NCI-H460 (cell line): ENCODE measurements around the gene ATP4B. TPM values are rescaled to one million over a fixed set of nuclear protein-coding genes. Genes with fewer than 3 reads are reported as not detected.
"Not testable (repeated sequence)": the region's sequence is repeated elsewhere in the genome, so short reads cannot be mapped to it uniquely, and the experiment has no call there.

Source experiments
- DNase-seq: peaks from one replicate; pipeline ENCODE4 v3.0.0-alpha.2; 2016; ENCODE audit warnings: low read depth; ENCODE audit errors: extremely low read depth
- total RNA-seq: library from RNA; depleted of rRNA; stranded (reverse); fragments of >200 nt; shearing (Covaris generic); gene quantifications from 2 replicates; pipeline ENCODE4 v1.2.3, GENCODE V29; 2014

Gene ATP4B
- total RNA-seq, 1 experiment from 2014 or later: not detected

DNA sequence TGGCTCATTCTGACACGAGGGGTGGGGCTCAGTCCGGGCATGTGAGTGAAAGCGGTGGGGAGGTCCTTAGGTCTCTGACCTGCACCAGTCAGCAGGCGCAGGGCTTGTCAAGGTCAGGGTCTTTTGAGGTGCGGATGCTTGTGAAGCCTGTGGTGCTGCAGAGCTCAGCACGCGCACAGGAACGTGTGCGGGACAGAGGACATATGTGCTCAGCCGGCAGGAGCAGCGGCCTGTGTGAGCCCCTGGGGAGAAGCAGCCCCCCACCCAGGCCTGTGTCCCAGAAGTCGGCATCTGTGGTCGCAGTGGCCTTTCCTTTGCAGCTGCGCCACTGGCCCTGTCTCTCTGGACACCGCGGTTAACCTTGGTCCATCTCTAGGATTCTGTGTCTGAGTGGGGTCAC is 30.9 kb downstream of the ATP4B start:
- no peak for DNase-seq

DNA sequence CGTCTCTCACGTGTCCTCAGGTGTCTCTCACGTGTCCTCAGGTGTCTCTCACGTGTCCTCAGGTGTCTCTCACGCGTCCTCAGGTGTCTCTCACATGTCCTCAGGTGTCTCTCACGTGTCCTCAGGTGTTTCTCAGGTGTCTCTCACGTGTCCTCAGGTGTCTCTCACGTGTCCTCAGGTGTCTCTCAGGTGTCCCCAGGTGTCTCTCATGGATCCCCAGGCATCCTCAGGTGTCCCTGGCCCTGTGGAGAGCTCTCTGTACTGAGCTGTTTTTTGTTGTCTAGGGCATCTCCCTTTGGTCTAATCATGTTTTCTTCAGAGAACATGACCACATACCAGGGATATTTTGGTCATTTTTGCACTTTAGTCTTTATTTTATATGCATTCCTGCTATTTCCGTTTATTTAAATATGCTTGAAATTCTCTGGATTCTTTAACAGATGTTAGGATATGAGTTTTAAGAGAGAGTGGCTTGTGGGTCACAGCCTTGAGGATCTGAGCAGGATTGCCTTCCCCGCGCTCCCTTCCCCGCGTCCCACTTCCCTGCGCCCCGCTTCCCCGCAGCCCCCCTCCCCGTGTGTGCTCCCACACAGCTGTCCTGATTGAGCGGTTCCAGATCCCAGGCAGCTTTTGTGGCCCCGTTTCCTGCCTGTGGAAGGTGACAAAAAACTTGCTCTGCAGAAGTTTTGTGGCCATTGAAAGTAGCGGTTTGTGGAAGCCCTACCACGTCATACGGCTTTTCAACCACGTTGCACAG is 31.9 kb downstream of the ATP4B start:
- no peak for DNase-seq

DNA sequence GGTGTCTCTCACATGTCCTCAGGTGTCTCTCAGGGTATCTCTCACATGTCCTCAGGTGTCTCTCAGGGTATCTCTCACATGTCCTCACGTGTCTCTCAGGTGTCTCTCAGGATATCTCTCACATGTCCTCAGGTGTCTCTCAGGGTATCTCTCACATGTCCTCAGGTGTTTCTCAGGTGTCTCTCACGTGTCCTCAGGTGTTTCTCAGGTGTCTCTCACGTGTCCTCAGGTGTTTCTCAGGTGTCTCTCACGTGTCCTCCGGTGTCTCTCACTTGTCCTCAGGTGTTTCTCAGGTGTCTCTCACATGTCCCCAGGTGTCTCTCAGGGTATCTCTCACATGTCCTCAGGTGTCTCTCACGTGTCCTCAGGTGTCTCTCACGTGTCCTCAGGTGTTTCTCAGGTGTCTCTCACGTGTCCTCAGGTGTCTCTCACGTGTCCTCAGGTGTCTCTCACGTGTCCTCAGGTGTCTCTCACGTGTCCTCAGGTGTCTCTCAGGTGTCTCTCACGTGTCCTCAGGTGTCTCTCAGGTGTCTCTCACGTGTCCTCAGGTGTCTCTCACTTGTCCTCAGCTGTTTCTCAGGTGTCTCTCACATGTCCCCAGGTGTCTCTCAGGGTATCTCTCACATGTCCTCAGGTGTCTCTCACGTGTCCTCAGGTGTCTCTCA is 33.2 kb downstream of the ATP4B start:
- not testable (repeated sequence) for DNase-seq

DNA sequence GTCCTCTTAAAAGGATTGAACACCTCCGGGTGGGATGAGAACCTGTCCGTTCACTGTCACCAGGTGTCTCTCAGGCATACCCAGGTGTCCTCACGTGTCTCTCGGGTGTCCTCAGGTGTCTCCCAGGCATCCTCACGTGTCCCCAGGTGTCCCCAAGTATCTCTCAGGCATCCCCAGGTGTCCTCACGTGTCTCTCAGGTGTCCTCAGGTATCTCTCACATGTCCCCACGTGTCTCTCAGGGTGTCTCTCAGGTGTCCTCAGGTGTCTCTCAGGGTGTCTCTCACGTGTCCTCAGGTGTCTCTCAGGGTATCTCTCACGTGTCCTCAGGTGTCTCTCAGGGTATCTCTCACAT is 33.8 kb downstream of the ATP4B start:
- no peak for DNase-seq

DNA sequence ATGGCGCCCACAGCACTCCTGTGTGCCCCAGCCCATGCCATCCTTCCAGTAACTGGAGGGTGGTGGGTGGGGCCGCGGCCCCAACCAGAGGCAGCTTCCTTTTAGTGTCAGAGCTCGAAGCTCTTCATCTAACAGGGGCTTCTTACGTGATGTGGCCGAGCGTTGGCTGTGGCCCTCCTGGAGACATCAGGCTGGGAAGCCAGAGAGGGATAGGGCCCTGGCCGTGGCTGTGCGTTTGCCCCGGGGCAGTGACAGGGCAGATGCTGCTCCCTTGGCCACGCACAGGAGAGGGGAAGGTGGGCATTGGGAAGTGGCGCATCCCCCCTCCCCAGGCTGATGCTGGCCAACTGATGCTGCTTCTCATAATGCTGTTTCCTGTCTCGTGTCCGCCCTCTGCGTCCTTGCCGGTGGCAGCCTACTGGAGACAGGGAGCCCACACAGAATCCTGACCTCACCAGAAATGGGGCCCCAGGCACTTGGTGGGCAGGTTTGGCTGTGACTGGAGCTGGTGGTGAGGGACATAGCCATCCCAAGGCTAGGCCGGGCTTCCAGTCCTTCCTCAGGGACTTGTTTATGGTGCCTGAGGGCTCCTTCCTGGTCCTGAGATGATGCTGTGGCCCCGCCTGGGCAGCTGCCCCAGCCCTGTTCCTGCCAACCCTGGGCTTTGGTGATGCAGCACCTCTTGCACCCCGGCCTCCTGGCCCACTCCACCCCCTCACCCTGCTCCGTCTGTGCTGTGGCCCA is 34.3 kb downstream of the ATP4B start:
- DNase-seq: no peak

- no peak for DNase-seq
Measured at GRCh38 chr13:113622791-113623490, 35.1 kb downstream of the ATP4B start.

DNA sequence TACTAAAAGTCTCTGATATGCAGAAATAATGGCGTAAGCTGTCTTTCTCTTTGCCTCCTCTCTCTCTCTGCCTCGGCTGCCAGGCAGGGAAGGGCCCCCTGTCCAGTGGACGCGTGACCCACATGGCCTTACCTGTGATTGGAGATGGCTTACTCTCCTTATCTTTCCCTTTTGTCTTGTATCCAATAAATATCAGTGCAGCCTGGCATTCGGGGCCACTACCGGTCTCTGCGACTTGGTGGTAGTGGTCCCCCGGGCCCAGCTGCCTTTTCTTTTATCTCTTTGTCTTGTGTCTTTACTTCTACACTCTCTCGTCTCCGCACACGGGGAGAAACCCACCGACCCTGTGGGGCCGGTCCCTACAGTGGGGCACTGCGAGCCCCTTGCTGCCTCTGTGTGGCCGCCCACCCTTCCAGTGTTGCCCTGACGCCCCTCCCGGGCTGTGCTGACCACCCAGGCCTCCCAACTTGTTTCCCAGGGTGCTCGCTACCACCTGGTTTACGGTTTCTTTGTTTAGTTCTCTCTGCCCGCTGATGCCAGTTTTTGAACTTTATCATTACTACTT is 35.9 kb downstream of the ATP4B start:
- DNase-seq: not testable (repeated sequence)

- peak; percentile 7 for DNase-seq
Measured at GRCh38 chr13:113621498-113621897, 36.5 kb downstream of the ATP4B start.

GRCh38 chr13:113621046-113621445 is 37.0 kb downstream of the ATP4B start:
- no peak for DNase-seq

GRCh38 chr13:113620036-113620796 is 37.8 kb downstream of the ATP4B start:
- DNase-seq: no peak

- no peak for DNase-seq
Measured at GRCh38 chr13:113618455-113618854, 39.5 kb downstream of the ATP4B start.

GRCh38 chr13:113617961-113618360 is 40.0 kb downstream of the ATP4B start:
- no peak for DNase-seq

DNA sequence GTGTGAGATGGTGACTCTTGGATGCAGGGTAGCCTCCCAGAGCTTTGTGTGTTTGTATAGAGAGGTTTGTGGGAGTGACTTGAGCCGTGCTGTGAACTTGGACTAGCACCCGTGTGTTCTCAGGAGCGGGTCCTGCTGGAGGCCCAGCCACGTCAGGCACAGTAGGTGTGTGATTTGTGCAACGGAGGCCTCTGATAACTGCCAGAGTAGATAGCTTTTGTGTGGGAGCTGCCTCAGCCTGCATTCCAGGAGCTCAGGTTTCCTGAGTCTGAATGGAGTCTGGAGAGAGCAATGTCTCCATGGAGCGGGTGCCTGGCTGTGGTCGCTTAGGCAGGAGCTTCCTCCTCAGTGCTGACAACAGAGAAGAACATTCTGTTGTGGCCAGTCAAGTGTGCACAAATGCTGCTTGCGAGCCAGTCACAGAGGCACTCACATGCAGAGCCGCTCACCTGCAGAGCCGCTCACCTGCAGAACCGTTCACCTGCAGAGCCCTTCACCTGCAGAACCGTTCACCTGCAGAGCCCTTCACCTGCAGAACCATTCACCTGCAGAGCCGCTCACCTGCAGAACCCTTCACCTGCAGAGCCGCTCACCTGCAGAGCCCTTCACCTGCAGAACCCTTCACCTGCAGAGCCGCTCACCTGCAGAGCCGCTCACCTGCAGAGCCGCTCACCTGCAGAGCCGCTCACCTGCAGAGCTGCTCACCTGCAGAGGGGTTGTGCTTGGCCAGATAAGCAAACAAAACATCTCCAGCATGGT is 40.8 kb downstream of the ATP4B start:
- no peak for DNase-seq

- DNase-seq: no peak
Measured at GRCh38 chr13:113616281-113616906, 41.6 kb downstream of the ATP4B start.

DNA sequence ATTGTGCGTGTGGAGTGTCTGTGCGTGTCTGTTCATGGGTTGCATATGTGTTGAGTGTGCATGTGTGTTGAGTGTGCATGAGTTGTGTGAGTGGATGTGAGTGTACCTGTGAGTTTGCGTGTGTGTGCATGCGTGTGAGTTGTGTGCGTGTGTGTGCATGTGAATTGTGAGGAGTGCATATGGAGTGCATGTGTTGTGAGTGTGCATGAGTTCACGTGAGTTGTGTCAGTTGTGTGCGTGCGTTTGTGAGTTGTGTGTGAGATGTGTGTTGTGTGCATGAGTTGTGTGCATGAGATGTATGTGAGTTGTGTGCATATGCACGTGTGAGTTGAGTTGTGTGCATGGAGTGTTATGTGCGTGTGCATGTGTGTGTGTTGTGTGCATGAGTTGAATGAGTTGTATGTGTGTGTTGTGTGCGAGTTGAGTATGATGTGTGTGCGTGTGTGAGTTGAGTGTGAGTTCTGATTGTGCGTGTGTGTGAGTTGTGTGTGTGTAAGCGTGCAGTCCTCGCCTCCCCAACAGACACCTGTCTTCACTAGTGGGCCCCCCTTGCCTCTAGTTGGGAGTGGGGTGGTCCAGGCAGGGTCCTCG is 44.1 kb downstream of the ATP4B start:
- no peak for DNase-seq

DNA sequence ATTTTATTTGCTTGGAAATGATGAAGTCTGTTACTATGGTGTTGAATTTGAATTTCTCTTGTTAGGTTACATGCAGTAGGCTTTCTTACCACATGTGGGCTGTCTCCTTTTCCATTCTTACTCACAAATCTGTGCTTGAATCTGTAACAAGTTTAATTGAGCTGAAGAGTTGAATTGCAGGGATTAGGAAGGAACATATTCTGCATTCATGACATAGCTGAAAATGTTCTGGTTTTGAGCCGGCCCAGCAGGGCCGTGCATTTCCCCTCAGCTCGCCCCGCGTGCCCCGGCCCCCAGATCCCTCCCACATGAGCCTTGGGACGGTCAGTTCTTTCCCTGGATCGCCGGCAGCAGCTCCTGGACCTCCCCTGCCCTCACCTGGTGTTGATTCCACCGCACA is 45.4 kb downstream of the ATP4B start:
- no peak for DNase-seq

- DNase-seq: no peak
Measured at GRCh38 chr13:113611996-113612395, 46.0 kb downstream of the ATP4B start.

DNA sequence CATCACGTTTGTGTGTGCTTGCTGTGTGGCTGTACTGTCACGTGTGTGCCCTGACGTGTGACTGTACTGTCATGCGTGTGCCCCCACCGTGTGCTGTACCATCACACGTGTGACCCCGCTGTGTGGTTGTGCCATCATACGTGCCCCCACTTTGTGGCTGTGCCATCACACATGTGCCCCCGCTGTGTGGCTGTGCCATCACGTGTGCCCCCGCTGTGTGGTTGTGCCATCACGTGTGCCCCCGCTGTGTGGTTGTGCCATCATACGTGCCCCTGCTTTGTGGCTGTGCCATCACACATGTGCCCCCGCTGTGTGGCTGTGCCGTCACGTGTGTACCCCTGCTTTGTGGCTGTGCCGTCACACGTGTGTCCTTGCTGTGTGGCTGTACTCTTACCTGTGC is 47.7 kb downstream of the ATP4B start:
- no peak for DNase-seq
